SK-N-SH treated with all-trans-retinoic acid at 6 μM for 48 hours (cell line): Measurements from ENCODE around the gene RNF167.

Experiments used
- ATAC-seq: fragments of 200-7000 bp; cut with Tn5 transposase; 3 replicates; pipeline ENCODE4 v1.9.1; 2020; ENCODE audit warnings: mild to moderate bottlenecking, moderate library complexity
- ARNTL ChIP-seq: fragments of 450-650 bp; formaldehyde crosslinking; IDR thresholded peaks from 2 replicates; pipeline ENCODE4 v1.5.0; 2020; ENCODE audit warnings: low read depth, mild to moderate bottlenecking, moderate library complexity, borderline replicate concordance
- BACH2 ChIP-seq: fragments of 250-450 bp; sonication (Bioruptor Pico); IDR thresholded peaks from 2 replicates; pipeline ENCODE4 v1.9.0; 2021; ENCODE audit warnings: mild to moderate bottlenecking, borderline replicate concordance
- CSDC2 ChIP-seq: fragments of 250-450 bp; sonication (Bioruptor Pico); IDR thresholded peaks from 2 replicates; pipeline ENCODE4 v1.5.0; 2020; ENCODE audit warnings: mild to moderate bottlenecking, moderate library complexity
- ESRRG ChIP-seq: fragments of 250-450 bp; sonication (Bioruptor Pico); IDR thresholded peaks from 2 replicates; pipeline ENCODE4 v1.6.1; 2021; ENCODE audit warnings: mild to moderate bottlenecking
- GLIS3 ChIP-seq: fragments of 250-450 bp; sonication (Bioruptor Pico); IDR thresholded peaks from 2 replicates; pipeline ENCODE4 v1.5.0; 2020; ENCODE audit warnings: mild to moderate bottlenecking, moderate library complexity
- ISL1 ChIP-seq: fragments of 250-450 bp; sonication (Bioruptor Pico); IDR thresholded peaks from 2 replicates; pipeline ENCODE4 v2.1.2; 2022; ENCODE audit warnings: mild to moderate bottlenecking, moderate library complexity
- OSR1 ChIP-seq: fragments of 250-450 bp; sonication (Bioruptor Pico); IDR thresholded peaks from 2 replicates; pipeline ENCODE4 v1.8.0; 2022; ENCODE audit warnings: moderate library complexity, mild to moderate bottlenecking, inconsistent platforms
- RARB ChIP-seq: fragments of 250-450 bp; sonication (Bioruptor Pico); IDR thresholded peaks from 2 replicates; pipeline ENCODE4 v1.8.0; 2021; ENCODE audit warnings: mild to moderate bottlenecking, moderate library complexity
- SNAI2 ChIP-seq: fragments of 250-450 bp; sonication (Bioruptor Pico); IDR thresholded peaks from 2 replicates; pipeline ENCODE4 v1.5.0; 2020; ENCODE audit warnings: mild to moderate bottlenecking, moderate library complexity
- TOX ChIP-seq: fragments of 250-450 bp; sonication (Bioruptor Pico); IDR thresholded peaks from 2 replicates; pipeline ENCODE4 v1.8.0; 2021; ENCODE audit warnings: mild to moderate bottlenecking, moderate library complexity, borderline replicate concordance
- ZFP3 ChIP-seq: fragments of 250-450 bp; sonication (Bioruptor Pico); IDR thresholded peaks from 2 replicates; pipeline ENCODE4 v1.5.0; 2020; ENCODE audit warnings: mild to moderate bottlenecking, moderate library complexity
- ZNF565 ChIP-seq: fragments of 450-650 bp; formaldehyde crosslinking; conservative IDR thresholded peaks from 2 replicates; pipeline ENCODE4 v1.5.0; 2020; ENCODE audit warnings: low read depth, mild to moderate bottlenecking, moderate library complexity
- ZNF70 ChIP-seq: fragments of 450-650 bp; formaldehyde crosslinking; IDR thresholded peaks from 2 replicates; pipeline ENCODE4 v1.5.0; 2020; ENCODE audit warnings: mild to moderate bottlenecking, moderate library complexity
- ZNF8 ChIP-seq: fragments of 450-650 bp; formaldehyde crosslinking; IDR thresholded peaks from 2 replicates; pipeline ENCODE4 v1.5.0; 2020; ENCODE audit warnings: mild to moderate bottlenecking, moderate library complexity
- TF ChIP-seq, protein P1 (sequence below): fragments of 250-450 bp; sonication (Bioruptor Pico); IDR thresholded peaks from 2 replicates; pipeline ENCODE4 v1.5.0; 2020; ENCODE audit warnings: mild to moderate bottlenecking, moderate library complexity
- TF ChIP-seq, protein P2 (sequence below): fragments of 250-450 bp; sonication (Bioruptor Pico); IDR thresholded peaks from 2 replicates; pipeline ENCODE4 v1.8.0; 2020; ENCODE audit warnings: mild to moderate bottlenecking, moderate library complexity, borderline replicate concordance
- TF ChIP-seq, protein P3 (sequence below): fragments of 250-450 bp; sonication (Bioruptor Pico); IDR thresholded peaks from 2 replicates; pipeline ENCODE4 v1.5.1; 2021; ENCODE audit warnings: mild to moderate bottlenecking, moderate library complexity

The RNF167 gene

GRCh38 chr17:4953451-4953961 lies 13.4 kb downstream of the RNF167 start:
- ATAC-seq, result no peak
- TF ChIP-seq ZNF565 (CRISPR knock-in tag) (no peak), ZFP3 (CRISPR knock-in tag) (no peak), ARNTL (CRISPR knock-in tag) (no peak), SNAI2 (CRISPR knock-in tag) (no peak), ZNF70 (CRISPR knock-in tag) (no peak), ISL1 (no peak), ESRRG (CRISPR knock-in tag) (no peak), GLIS3 (CRISPR knock-in tag) (no peak), BACH2 (CRISPR knock-in tag) (no peak), OSR1 (CRISPR knock-in tag) (no peak), RARB (CRISPR knock-in tag) (no peak)
- TF ChIP-seq, protein P1, sequence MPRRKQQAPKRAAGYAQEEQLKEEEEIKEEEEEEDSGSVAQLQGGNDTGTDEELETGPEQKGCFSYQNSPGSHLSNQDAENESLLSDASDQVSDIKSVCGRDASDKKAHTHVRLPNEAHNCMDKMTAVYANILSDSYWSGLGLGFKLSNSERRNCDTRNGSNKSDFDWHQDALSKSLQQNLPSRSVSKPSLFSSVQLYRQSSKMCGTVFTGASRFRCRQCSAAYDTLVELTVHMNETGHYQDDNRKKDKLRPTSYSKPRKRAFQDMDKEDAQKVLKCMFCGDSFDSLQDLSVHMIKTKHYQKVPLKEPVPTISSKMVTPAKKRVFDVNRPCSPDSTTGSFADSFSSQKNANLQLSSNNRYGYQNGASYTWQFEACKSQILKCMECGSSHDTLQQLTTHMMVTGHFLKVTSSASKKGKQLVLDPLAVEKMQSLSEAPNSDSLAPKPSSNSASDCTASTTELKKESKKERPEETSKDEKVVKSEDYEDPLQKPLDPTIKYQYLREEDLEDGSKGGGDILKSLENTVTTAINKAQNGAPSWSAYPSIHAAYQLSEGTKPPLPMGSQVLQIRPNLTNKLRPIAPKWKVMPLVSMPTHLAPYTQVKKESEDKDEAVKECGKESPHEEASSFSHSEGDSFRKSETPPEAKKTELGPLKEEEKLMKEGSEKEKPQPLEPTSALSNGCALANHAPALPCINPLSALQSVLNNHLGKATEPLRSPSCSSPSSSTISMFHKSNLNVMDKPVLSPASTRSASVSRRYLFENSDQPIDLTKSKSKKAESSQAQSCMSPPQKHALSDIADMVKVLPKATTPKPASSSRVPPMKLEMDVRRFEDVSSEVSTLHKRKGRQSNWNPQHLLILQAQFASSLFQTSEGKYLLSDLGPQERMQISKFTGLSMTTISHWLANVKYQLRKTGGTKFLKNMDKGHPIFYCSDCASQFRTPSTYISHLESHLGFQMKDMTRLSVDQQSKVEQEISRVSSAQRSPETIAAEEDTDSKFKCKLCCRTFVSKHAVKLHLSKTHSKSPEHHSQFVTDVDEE, result no peak

DNA sequence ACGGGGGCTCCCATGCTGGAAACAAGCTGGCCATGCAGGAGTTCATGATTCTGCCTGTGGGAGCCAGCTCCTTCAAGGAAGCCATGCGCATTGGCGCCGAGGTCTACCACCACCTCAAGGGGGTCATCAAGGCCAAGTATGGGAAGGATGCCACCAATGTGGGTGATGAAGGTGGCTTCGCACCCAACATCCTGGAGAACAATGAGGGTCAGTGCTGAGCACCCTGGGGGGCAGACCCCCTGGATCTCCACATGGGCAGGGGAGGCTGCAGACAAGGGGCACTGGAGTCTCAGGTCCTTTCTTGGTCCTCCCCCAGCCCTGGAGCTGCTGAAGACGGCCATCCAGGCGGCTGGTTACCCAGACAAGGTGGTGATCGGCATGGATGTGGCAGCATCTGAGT lies 15.0 kb downstream of the RNF167 start:
- TF ChIP-seq ZNF70 (CRISPR knock-in tag) (no peak), CSDC2 (CRISPR knock-in tag) (no peak), ZFP3 (CRISPR knock-in tag) (no peak)
- ATAC-seq, result no peak

DNA sequence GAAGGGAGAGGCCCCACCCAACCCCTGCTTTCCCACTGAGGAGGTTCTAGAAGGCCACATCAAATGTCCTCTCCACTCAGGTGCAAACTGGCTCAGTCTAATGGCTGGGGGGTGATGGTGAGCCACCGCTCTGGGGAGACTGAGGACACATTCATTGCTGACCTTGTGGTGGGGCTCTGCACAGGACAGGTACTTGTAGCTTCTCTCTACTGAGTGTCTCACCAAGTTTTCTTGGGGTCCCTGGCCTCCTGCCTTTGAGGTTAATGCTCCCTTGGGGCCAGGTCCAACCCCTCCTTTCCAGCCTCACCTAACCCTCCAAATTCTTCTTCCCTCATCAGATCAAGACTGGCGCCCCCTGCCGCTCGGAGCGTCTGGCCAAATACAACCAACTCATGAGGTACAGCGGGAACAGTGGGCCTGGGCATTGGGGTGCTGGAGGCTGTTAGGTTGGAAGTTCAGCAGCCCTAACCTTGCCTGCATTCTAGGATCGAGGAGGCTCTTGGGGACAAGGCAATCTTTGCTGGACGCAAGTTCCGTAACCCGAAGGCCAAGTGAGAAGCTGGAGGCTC lies 16.5 kb downstream of the RNF167 start:
- no peak for ATAC-seq
- TF ChIP-seq RARB (CRISPR knock-in tag) (no peak), TOX (no peak), ZNF70 (CRISPR knock-in tag) (no peak)
- TF ChIP-seq, protein P2, sequence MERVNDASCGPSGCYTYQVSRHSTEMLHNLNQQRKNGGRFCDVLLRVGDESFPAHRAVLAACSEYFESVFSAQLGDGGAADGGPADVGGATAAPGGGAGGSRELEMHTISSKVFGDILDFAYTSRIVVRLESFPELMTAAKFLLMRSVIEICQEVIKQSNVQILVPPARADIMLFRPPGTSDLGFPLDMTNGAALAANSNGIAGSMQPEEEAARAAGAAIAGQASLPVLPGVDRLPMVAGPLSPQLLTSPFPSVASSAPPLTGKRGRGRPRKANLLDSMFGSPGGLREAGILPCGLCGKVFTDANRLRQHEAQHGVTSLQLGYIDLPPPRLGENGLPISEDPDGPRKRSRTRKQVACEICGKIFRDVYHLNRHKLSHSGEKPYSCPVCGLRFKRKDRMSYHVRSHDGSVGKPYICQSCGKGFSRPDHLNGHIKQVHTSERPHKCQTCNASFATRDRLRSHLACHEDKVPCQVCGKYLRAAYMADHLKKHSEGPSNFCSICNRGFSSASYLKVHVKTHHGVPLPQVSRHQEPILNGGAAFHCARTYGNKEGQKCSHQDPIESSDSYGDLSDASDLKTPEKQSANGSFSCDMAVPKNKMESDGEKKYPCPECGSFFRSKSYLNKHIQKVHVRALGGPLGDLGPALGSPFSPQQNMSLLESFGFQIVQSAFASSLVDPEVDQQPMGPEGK (CRISPR knock-in tag), result no peak

GRCh38 chr17:4958102-4958501 lies 18.0 kb downstream of the RNF167 start:
- no peak for TF ChIP-seq ZNF70 (CRISPR knock-in tag)
- TF ChIP-seq, protein P3, sequence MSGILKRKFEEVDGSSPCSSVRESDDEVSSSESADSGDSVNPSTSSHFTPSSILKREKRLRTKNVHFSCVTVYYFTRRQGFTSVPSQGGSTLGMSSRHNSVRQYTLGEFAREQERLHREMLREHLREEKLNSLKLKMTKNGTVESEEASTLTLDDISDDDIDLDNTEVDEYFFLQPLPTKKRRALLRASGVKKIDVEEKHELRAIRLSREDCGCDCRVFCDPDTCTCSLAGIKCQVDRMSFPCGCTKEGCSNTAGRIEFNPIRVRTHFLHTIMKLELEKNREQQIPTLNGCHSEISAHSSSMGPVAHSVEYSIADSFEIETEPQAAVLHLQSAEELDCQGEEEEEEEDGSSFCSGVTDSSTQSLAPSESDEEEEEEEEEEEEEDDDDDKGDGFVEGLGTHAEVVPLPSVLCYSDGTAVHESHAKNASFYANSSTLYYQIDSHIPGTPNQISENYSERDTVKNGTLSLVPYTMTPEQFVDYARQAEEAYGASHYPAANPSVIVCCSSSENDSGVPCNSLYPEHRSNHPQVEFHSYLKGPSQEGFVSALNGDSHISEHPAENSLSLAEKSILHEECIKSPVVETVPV (CRISPR knock-in tag), result no peak
- TF ChIP-seq ZNF8 (CRISPR knock-in tag), result no peak
- TF ChIP-seq, protein P2 (CRISPR knock-in tag), result no peak
- no peak for TF ChIP-seq ZNF565 (CRISPR knock-in tag)
- TF ChIP-seq ZFP3 (CRISPR knock-in tag), result no peak
- no peak for TF ChIP-seq ARNTL (CRISPR knock-in tag)
- no peak for TF ChIP-seq TOX
- TF ChIP-seq BACH2 (CRISPR knock-in tag), result no peak
- no peak for ATAC-seq
